Measurements from ENCODE around the gene EREG.

EREG gene

DNA sequence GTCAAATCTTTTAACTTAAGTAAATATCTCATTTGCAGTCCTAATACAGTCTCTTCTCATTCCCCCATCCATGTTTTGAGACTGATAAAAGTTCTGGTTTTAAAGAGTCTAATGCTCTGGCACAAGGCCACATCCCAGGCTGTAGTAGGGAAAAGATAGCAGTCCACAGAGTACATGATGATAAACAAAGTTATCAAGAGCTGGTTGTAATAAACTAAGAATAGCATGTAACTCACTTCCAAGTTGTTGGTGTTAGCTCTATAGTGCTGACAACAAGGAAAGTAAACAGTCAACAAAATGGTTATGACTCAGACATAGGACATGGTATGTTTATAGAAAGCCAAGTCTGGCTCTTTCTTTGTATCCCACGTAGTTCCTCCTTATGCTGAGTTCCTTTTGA is 58.2 kb downstream of the EREG start:
- peak; percentile 59 for DNase-seq
- no peak overlapping the region for H3K4me3 ChIP-seq (ENCODE audit: low read depth, low read length)
- TF ChIP-seq, protein P1, sequence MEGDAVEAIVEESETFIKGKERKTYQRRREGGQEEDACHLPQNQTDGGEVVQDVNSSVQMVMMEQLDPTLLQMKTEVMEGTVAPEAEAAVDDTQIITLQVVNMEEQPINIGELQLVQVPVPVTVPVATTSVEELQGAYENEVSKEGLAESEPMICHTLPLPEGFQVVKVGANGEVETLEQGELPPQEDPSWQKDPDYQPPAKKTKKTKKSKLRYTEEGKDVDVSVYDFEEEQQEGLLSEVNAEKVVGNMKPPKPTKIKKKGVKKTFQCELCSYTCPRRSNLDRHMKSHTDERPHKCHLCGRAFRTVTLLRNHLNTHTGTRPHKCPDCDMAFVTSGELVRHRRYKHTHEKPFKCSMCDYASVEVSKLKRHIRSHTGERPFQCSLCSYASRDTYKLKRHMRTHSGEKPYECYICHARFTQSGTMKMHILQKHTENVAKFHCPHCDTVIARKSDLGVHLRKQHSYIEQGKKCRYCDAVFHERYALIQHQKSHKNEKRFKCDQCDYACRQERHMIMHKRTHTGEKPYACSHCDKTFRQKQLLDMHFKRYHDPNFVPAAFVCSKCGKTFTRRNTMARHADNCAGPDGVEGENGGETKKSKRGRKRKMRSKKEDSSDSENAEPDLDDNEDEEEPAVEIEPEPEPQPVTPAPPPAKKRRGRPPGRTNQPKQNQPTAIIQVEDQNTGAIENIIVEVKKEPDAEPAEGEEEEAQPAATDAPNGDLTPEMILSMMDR (IDR thresholded peaks at IDR 0.05; ENCODE audit: low read depth, low read length, missing control alignments), result no peak
- no peaks in the 10 kb centered on the region for H3K36me3 ChIP-seq (replicated peaks)
- in situ Hi-C loops (cut with HindIII; ENCODE audit: low pct_ligation_motif_present, low sequenced_read_pairs), result no loop called here
- H3K27ac ChIP-seq, result no peak overlapping the region
- no peaks in the 10 kb centered on the region for H3K27me3 ChIP-seq (replicated peaks)

DNA sequence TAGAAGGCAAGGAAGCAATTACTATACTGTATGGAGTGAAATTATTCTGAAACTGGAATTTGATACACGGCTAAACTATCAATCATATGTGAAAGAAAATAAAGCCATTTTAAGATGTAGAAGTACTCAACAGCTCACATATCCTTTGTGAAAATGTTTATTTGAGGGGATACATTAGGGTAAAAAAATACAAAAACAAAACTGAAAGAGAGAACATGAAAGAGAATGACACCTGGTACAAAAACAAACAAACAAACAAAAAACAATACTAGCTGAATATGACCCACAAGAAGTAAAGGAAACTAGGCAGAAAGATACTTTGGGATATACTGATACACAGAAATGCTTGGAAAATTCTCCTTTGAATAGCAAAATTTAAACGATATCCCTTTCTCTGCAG is 59.2 kb downstream of the EREG start:
- H3K4me3 ChIP-seq (ENCODE audit: low read depth, low read length), result no peak overlapping the region
- H3K27ac ChIP-seq, result no peak overlapping the region
- H3K27me3 ChIP-seq (replicated peaks), result no peaks in the 10 kb centered on the region
- TF ChIP-seq, protein P1 (IDR thresholded peaks at IDR 0.05; ENCODE audit: low read depth, low read length, missing control alignments), result no peak
- DNase-seq, result no peak
- no peaks in the 10 kb centered on the region for H3K36me3 ChIP-seq (replicated peaks)
- in situ Hi-C loops (cut with HindIII; ENCODE audit: low pct_ligation_motif_present, low sequenced_read_pairs), result no loop called here

DNA sequence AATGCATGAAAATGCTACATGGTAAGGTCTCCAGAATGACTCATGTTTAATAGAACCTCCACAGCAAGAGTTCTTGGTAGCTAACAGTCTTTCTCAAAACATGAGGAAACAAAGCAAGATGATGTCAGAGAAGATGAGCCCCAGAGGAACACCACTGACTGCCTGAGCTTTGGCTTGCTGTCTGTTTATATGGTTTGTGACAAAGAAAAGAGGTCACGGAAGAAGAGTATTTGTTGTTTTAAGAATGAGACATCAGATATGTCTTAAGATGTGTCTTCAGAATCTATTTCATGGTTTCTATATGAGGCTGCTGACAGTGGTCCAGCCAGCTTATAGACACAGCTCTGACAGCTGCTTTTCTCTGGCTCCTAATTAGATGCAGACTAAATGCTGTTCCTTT is 61.2 kb downstream of the EREG start:
- DNase-seq, result peak; percentile 92
- in situ Hi-C loops (cut with HindIII; ENCODE audit: low pct_ligation_motif_present, low sequenced_read_pairs), result no loop called here
- TF ChIP-seq, protein P1 (IDR thresholded peaks at IDR 0.05; ENCODE audit: low read depth, low read length, missing control alignments), result no peak
- Histone ChIP-seq H3K27me3 (replicated peaks) (no peaks in the 10 kb centered on the region), H3K36me3 (replicated peaks) (no peaks in the 10 kb centered on the region), H3K27ac (peak overlapping the region; percentile 71), H3K4me3 (ENCODE audit: low read depth, low read length) (no peak overlapping the region)

DNA sequence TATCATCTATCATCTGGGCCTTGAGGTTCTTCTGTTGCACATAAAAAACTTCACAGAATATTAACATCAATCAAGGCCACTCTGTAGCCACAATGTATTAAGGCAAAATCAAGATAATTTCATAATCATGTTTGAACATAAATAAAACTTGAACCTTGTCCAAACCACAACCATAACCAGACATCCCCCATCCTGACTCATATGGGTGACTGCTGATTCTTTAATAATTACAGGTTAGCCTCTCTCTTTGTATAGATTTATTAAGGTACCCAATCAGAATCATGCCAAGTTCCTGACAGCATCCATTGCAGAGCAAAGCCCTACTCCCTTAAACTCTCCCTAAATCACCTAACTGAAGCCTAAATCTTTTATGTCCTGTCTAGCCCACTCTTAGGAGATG is 63.3 kb downstream of the EREG start:
- TF ChIP-seq, protein P1 (IDR thresholded peaks at IDR 0.05; ENCODE audit: low read depth, low read length, missing control alignments), result no peak
- H3K27ac ChIP-seq, result no peak overlapping the region
- no peaks in the 10 kb centered on the region for H3K27me3 ChIP-seq (replicated peaks)
- no peaks in the 10 kb centered on the region for H3K36me3 ChIP-seq (replicated peaks)
- no peak overlapping the region for H3K4me3 ChIP-seq (ENCODE audit: low read depth, low read length)
- in situ Hi-C loops (cut with HindIII; ENCODE audit: low pct_ligation_motif_present, low sequenced_read_pairs), result no loop called here
- DNase-seq, result no peak

DNA sequence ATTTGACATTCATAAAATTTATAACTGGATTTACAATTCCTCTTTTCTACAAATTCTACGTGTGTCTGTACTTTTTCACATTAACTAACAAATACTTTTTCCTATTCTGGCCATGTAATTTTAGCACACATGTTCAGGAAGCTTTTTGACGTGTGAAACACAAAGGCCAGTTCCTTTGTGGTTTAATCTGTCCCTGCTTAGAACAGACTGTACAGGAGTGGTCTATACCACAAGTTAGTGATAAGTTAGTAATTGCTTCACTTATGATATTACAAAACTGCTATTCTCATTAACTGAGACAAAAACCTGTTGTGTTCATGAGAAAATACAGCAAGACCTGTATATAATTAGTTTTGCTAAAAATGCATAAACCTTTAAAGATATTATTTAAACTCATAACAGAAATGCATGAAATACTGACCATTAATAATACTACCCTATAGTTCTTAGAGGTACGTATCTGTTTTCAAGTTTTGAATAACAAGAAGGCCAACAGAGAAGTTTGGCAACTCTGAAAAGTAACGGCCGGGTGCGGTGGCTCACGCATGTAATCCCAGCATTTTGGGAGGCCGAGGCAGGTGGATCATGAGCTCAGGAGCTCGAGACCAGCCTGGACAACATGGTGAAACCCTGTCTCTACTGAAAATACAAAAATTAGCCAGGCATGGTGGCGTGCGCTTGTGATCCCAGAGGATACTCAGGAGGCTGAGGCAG is 66.3 kb downstream of the EREG start:
- Histone ChIP-seq H3K27ac (peak overlapping the region; percentile 38), H3K36me3 (replicated peaks) (no peaks in the 10 kb centered on the region), H3K27me3 (replicated peaks) (no peaks in the 10 kb centered on the region), H3K4me3 (ENCODE audit: low read depth, low read length) (no peak overlapping the region)
- TF ChIP-seq, protein P1 (IDR thresholded peaks at IDR 0.05; ENCODE audit: low read depth, low read length, missing control alignments), result no peak
- in situ Hi-C loops (cut with HindIII; ENCODE audit: low pct_ligation_motif_present, low sequenced_read_pairs), result no loop called here
- peak; percentile 73 for DNase-seq

DNA sequence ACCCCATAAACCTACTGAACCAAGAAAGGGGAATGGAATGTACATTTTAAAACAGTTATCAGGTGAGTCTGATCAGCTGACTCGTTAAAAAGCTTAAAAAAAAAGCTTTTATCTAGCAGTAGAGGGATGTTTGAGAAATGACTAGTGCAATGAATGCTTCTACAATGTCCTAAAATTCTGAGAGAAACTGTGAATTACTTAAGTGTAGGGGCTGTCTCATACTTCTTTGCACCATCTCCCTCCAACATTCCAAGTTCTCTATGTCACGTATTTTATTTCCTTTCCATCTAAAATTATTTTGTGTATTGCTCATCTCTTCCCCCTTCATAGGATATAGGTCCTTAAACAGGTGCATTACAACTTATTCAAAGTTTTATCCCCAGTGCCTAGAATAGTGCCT is 68.1 kb downstream of the EREG start:
- Histone ChIP-seq H3K36me3 (replicated peaks) (no peaks in the 10 kb centered on the region), H3K27me3 (replicated peaks) (no peaks in the 10 kb centered on the region), H3K27ac (no peak overlapping the region), H3K4me3 (ENCODE audit: low read depth, low read length) (no peak overlapping the region)
- in situ Hi-C loops (cut with HindIII; ENCODE audit: low pct_ligation_motif_present, low sequenced_read_pairs), result no loop called here
- TF ChIP-seq, protein P1 (IDR thresholded peaks at IDR 0.05; ENCODE audit: low read depth, low read length, missing control alignments), result no peak
- DNase-seq, result no peak

Data from brain microvascular endothelial cell (primary cell).